Muscle layer of duodenum (tissue), 2 donors: ENCODE results near the gene TTC31.

ENCODE experiments used
- H3K27ac ChIP-seq: one replicate; pipeline ENCODE4 v1.7.0; 2013; ENCODE audit warnings: mild to moderate bottlenecking, low read length
- H3K27me3 ChIP-seq: one replicate; pipeline ENCODE4 v1.7.0; 2013; ENCODE audit warnings: low read depth, mild to moderate bottlenecking, control low read depth, low read length
- H3K36me3 ChIP-seq, 2 donors: one replicate each; pipeline ENCODE4 v1.7.0; 2013; ENCODE audit warnings: low read length in 2 of 2, control low read depth in 1 of 2, mild to moderate bottlenecking in 1 of 2; ENCODE audit not compliant: insufficient read depth in 2 of 2, control insufficient read depth in 1 of 2
- H3K4me1 ChIP-seq, 2 donors: one replicate each; pipeline ENCODE4 v1.7.0; 2013; ENCODE audit warnings: low read length in 2 of 2, mild to moderate bottlenecking in 2 of 2, control low read depth in 1 of 2, moderate library complexity in 1 of 2; ENCODE audit not compliant: insufficient read depth in 2 of 2, control insufficient read depth in 1 of 2
- H3K4me3 ChIP-seq, 2 donors: one replicate each; pipeline ENCODE4 v1.7.0; 2013; ENCODE audit warnings: low read length in 2 of 2, low read depth in 1 of 2, mild to moderate bottlenecking in 1 of 2
- H3K9me3 ChIP-seq, 2 donors: one replicate each; pipeline ENCODE4 v1.7.0; 2013; ENCODE audit warnings: low read length in 2 of 2, control low read depth in 1 of 2, mild to moderate bottlenecking in 1 of 2; ENCODE audit not compliant: control insufficient read depth in 1 of 2
- donor health status: healthy.

Gene TTC31

GRCh38 chr2:74534411-74534810 lies 51.5 kb downstream of the TTC31 start:
- H3K36me3 ChIP-seq: peaks cover 5 to 12% of the 10 kb centered on the region in 2 donors
- H3K4me3 ChIP-seq: no peak overlapping the region
- H3K27ac ChIP-seq: no peak overlapping the region
- no peaks in the 10 kb centered on the region for H3K9me3 ChIP-seq
- peaks cover 10 to 12% of the 10 kb centered on the region in 2 donors for H3K4me1 ChIP-seq
- H3K27me3 ChIP-seq: no peaks in the 10 kb centered on the region

DNA sequence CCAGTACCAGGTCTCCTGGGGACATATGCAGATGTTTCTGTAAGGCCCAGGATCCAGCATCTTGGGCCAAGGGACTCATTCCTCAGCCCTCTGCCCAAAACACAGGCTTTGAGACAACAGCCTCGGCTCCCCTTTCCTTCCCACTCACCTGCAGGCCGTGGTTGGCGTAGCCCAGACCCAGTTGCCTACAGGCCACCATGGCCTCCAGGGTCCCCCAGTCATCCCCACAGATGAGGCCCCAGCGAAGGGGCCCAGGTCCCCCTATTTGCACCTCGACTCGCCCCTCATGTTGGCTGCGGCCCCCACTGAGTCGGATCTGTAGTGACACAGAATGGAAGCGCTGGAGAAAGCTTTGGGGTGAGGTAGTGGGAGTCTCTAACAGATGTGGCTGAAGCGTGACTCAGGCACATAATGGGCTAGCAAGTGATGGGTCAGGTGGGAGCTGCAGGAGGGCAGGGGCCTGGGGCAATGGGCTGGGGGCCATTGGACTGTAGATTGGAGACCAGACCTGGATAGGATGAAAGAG lies 52.6 kb downstream of the TTC31 start:
- H3K9me3 ChIP-seq: no peaks in the 10 kb centered on the region
- peaks cover 5 to 12% of the 10 kb centered on the region in 2 donors for H3K36me3 ChIP-seq
- peaks cover 10 to 12% of the 10 kb centered on the region in 2 donors for H3K4me1 ChIP-seq
- H3K27ac ChIP-seq: no peak overlapping the region
- no peaks in the 10 kb centered on the region for H3K27me3 ChIP-seq
- no peak overlapping the region for H3K4me3 ChIP-seq

- H3K4me3 ChIP-seq: no peak overlapping the region
- H3K9me3 ChIP-seq: no peaks in the 10 kb centered on the region
- H3K36me3 ChIP-seq: peaks cover 5 to 12% of the 10 kb centered on the region in 2 donors
- H3K4me1 ChIP-seq: peaks cover 3 to 4% of the 10 kb centered on the region in 2 donors
- H3K27ac ChIP-seq: no peak overlapping the region
- no peaks in the 10 kb centered on the region for H3K27me3 ChIP-seq
These were observed 53.5 kb downstream of the TTC31 start for GRCh38 chr2:74536166-74536950.

- Histone ChIP-seq H3K4me3 (no peak overlapping the region), H3K36me3 (peaks cover 5 to 12% of the 10 kb centered on the region in 2 donors), H3K27me3 (no peaks in the 10 kb centered on the region), H3K4me1 (no peaks in the 10 kb centered on the region), H3K27ac (no peak overlapping the region), H3K9me3 (no peaks in the 10 kb centered on the region)
These were observed 54.3 kb downstream of the TTC31 start for GRCh38 chr2:74537140-74537539.

- no peaks in the 10 kb centered on the region for H3K36me3 ChIP-seq
- H3K27ac ChIP-seq: no peak overlapping the region
- no peaks in the 10 kb centered on the region for H3K27me3 ChIP-seq
- H3K9me3 ChIP-seq: no peaks in the 10 kb centered on the region
- H3K4me3 ChIP-seq: no peak overlapping the region
- no peaks in the 10 kb centered on the region for H3K4me1 ChIP-seq
These were observed 56.0 kb downstream of the TTC31 start for GRCh38 chr2:74538881-74539339.

DNA sequence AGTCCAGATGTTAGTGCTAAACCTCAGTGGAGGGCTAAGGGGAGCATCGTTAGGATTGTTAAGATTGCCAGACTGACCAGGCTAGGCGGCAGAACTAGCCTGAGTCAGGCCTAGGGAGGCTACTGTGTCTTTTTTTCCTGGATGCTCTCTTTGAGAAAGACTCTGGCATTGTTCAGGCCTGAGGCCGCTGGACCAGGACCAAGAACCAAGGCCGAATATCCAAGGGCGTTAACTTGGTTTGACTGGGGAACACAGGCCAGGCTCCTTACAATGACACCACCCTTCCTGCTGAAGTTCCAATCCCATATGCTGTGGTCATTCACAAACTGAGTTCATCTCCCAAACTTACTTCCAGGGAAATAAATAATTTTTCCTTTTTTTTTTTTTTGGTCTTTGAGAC lies 57.4 kb downstream of the TTC31 start:
- Histone ChIP-seq H3K36me3 (no peaks in the 10 kb centered on the region), H3K27me3 (no peaks in the 10 kb centered on the region), H3K4me1 (no peaks in the 10 kb centered on the region), H3K4me3 (no peak overlapping the region), H3K9me3 (no peaks in the 10 kb centered on the region), H3K27ac (no peak overlapping the region)

- Histone ChIP-seq H3K36me3 (no peaks in the 10 kb centered on the region), H3K4me1 (no peaks in the 10 kb centered on the region), H3K27ac (no peak overlapping the region), H3K27me3 (no peaks in the 10 kb centered on the region), H3K4me3 (no peak overlapping the region), H3K9me3 (no peaks in the 10 kb centered on the region)
These were observed 60.1 kb downstream of the TTC31 start for GRCh38 chr2:74542978-74543377.
